GM04503 (cell line): ENCODE measurements around the gene LY6G6C.

Experiments used
- DNase-seq: peaks from one replicate; pipeline ENCODE4 v3.0.0-alpha.2; 2012; ENCODE audit warnings: low read depth

LY6G6C gene

GRCh38 chr6:31706599-31706998 lies 14.9 kb downstream of the LY6G6C start, which contains the start of gene LY6G6F:
Gene LY6G6F (plus strand): TSS chr6:31706866. CDS start chr6:31706907, 41 bp downstream.
- no peak for DNase-seq

- DNase-seq = no peak
Measured at GRCh38 chr6:31705931-31706330, 15.6 kb downstream of the LY6G6C start.

- DNase-seq = peak; percentile 87
Measured at GRCh38 chr6:31702819-31703716, 18.5 kb downstream of the LY6G6C start, which contains the start of gene ABHD16A. Gene ABHD16A (minus strand): TSS chr6:31703324. CDS start chr6:31703281, 43 bp downstream.

- DNase-seq = no peak
Measured at GRCh38 chr6:31702405-31702818, 19.1 kb downstream of the LY6G6C start.

DNA sequence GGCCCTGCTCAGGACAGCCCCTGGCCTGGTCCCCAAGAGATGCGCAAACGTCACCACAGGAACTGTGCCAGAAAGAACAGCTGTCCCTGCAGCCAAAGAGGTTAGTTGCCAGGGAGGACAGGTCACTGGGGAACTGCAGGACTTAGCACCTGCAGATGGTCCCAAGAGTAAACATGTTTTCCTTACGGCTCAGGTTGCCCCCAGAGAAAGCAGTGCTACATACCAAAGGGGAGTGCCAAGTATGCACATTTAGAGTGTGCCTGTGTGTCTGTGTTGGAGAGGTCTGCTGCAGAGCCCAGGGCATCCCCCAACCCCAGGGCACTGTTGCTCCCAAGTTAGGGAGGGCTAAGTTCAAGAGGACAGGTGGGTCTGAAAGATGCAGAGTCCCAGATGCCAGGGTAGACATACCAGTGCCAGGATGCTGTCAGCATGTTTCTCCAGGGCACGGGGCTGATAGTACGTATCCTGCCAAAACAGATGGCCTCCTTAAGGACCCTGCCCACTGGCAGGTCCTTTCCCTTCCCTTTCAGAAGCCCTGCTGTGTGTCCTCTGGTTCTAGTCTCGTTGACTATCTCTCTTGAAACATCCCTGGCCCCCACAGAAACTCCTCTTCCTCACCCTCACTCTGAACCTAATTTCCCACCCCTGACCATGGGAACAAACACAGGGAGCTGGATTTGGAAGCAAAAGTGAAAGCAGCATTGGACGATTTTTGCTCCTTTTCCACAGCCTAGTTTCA lies 19.7 kb downstream of the LY6G6C start:
- DNase-seq = no peak

DNA sequence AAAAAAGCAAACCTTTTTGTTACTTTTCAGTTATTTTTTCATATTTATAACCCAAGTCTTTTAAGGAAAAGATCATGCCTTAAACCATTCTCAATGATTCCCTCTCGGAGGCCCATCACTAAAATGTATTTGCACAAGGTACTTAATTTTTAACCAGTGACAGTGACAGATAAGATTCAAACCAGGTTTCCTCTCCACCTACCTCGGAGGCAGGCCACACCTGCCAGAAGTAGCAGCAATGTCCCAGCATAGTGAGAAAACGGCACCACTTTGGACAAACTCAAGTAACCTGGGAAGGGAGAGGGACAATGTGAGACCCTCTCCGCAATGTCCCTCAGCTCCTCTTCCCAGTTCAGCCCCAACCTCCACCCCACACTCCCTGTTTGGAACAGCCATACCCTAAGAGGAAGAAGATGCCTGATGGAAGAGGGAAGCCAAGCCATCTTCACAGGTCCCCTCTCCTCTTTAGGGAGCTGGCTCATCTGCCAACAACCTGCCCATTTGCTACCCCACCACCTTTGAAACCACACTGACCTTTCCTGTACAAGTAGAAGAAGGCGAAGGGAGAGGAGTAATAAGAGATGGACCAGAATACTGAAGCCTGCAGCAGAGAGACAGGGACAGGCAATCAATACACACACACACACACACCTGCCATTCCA lies 20.7 kb downstream of the LY6G6C start:
- no peak for DNase-seq

GRCh38 chr6:31697555-31697954 lies 24.0 kb downstream of the LY6G6C start:
- DNase-seq = no peak

- DNase-seq = no peak
Measured at GRCh38 chr6:31693535-31693934, 28.0 kb downstream of the LY6G6C start.

DNA sequence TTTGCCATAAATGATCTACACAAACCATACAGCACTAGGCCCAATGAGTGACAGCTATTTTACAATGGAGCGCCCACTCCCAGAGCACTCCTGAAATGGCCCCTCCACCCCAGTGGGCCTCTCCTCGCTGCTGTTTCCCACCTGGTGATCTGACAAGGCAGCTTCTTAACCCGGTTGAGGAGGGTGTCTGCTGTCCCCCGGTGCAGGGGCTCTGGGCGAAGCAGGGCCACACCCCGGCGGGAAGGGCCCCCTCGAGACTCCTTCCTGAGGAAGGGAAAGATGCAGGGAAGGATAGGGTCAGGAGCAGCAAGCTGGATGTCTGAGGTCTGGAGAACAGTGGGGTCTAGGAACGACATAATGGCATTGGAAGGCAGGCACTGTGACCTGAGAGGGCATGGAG lies 28.7 kb downstream of the LY6G6C start:
- DNase-seq = no peak

GRCh38 chr6:31692353-31692752 lies 29.2 kb downstream of the LY6G6C start:
- no peak for DNase-seq

GRCh38 chr6:31691564-31692108 lies 29.9 kb downstream of the LY6G6C start:
- no peak for DNase-seq

DNA sequence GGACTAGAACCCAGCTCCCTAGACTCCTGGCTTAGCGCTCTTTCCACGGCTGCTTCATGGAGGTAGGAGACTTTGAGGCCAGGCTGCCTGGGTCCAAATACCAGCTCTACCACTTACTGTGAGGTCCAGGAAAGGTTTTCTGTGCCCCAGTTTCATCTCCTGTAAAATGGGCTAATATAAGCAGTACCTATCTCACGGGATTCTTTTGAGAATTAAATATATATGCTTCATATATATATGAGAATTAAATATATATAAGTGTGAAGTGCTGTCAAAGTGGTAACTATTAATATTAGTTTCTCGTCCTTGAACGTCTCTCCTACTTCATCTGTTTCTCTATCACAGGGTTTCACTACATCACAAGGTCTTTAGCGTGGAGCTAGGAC lies 30.5 kb downstream of the LY6G6C start:
- DNase-seq = no peak

GRCh38 chr6:31690231-31691077 lies 31.1 kb downstream of the LY6G6C start:
- no peak for DNase-seq

GRCh38 chr6:31689249-31690110 lies 32.1 kb downstream of the LY6G6C start:
- no peak for DNase-seq

DNA sequence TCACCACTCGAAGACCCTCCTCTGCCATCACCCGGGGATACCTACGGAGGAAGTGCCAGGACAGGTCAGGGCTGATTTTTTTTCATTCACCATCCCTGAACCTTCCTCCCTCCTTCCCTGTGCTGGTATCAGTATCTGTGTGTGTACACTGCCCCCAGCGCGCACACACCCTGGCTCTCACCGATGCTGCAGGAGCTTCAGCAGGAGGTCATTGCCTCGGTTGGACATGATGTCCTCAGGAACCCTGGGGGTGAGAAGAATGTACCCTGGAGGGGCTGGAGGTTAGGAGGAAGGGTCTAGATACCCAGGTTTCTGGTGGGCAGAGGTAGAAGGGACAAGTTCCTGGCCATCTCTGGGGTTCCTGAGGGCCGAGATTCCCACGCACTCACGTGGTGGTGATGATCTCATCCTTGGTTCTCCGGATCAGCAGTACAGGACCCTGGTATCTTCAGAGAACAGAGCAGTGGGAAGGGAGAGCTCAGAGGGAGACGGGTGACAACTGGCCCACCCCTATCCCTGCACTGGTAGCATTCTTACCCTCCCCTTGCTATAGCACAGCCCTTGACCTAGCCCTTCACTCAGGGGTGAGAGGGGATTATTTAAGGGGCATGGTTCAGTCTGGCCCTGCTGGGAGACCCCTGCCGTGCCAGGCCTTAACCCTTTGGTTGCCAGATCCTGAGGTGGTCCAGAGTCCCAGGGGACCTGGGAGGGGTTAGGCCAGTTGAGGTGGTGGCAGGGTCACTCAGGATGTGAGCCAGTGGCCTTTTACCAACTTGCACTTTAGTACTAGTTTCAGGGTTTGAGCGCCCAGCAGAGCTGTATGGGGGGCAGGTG lies 33.5 kb downstream of the LY6G6C start:
- DNase-seq = no peak

- DNase-seq = no peak
Measured at GRCh38 chr6:31687321-31687720, 34.2 kb downstream of the LY6G6C start.

- no peak for DNase-seq
Measured at GRCh38 chr6:31686483-31686882, 35.1 kb downstream of the LY6G6C start.

DNA sequence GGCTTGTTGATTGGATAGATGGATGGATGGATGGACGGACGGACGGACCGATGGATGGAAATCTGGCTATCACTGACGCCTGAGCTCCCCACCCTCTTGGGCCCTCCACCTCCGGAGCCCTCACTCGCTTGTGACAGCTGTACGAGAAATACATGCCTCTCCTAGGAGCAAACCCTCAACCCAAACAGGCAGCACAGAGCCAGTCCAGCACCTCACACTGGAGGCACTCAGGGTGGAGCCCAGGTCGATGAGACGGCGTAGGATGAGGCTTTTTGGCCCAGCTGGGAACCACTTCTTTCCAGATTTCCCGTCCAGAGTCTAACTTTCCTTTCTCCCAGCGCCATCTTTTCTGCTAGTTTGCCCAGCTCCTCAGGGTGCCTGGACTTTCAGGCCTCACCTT lies 38.0 kb downstream of the LY6G6C start:
- no peak for DNase-seq

GRCh38 chr6:31681135-31681671 lies 40.3 kb downstream of the LY6G6C start:
- no peak for DNase-seq
